HepG2 (cell line): Measurements from ENCODE around the gene AFAP1L2. TPM values are rescaled to one million over a fixed set of nuclear protein-coding genes. Genes with fewer than 3 reads are reported as not detected.

Experiments
- ATAC-seq: fragments of 200-7000 bp; cut with Tn5 transposase; 3 replicates; pipeline ENCODE4 v1.9.1; 2020; ENCODE audit warnings: mild to moderate bottlenecking, moderate library complexity
- BruUV-seq: library from RNA; stranded (reverse); fragments of 400-500 nt; replicated peaks from 2 replicates; lab custom pipeline; 2021; lab: Mats Ljungman, UMichigan
- CTCF ChIA-PET: fragments of 300-600 bp; formaldehyde crosslinking; extraction: SDS; loops from one replicate; lab custom pipeline; 2021; ENCODE audit warnings: low total read pairs, inconsistent platforms, low intra/inter-chr PET ratio; lab: Yijun Ruan, JAX
- POLR2A ChIA-PET: fragments of 350-600 bp; sonication (Branson Sonifier 250); formaldehyde crosslinking; loops from one replicate; lab custom pipeline; 2020; ENCODE audit warnings: antibody characterized with exemption, inconsistent platforms; lab: Yijun Ruan, JAX
- DNase-seq: peaks from one replicate; pipeline ENCODE4 v3.0.0-alpha.2; 2015; ENCODE audit warnings: low spot score
- FAIRE-seq: peaks from 3 replicates; lab custom pipeline; 2011; peaks lifted over from hg19 to GRCh38; lab: Jason Lieb, UNC
- H2AFZ ChIP-seq: one replicate; pipeline ENCODE4 v1.6.1; 2011; ENCODE audit warnings: low read length, inconsistent platforms
- H3K27ac ChIP-seq: fragments of 300-600 bp; 3 replicates; pipeline ENCODE4 v1.8.0; 2011; ENCODE audit warnings: mixed run types, mild to moderate bottlenecking, mixed read lengths, low read length, inconsistent platforms; ENCODE audit not compliant: insufficient read depth; ENCODE audit errors: extremely low read length
- H3K27me3 ChIP-seq, 2 experiments: fragments of 200-600 bp in 1 of 2; 2 replicates in 1 of 2; 3 replicates in 1 of 2; pipeline versions ENCODE4 v1.6.0 to v1.8.0; 2011; ENCODE audit warnings: low read length in 2 of 2, mild to moderate bottlenecking in 2 of 2, moderate library complexity in 2 of 2, inconsistent platforms in 1 of 2; ENCODE audit not compliant: insufficient read depth in 2 of 2, control insufficient read depth in 1 of 2
- H3K36me3 ChIP-seq, 2 experiments: fragments of 200-600 bp in 1 of 2; replicated peaks in 1 of 2; 2 replicates in 1 of 2; 3 replicates in 1 of 2; pipeline versions ENCODE4 v1.5.1 to v1.8.0; 2011; ENCODE audit warnings: low read length in 2 of 2, inconsistent platforms in 1 of 2; ENCODE audit not compliant: insufficient read depth in 2 of 2, control insufficient read depth in 1 of 2
- H3K4me1 ChIP-seq: 2 replicates; pipeline ENCODE4 v1.5.1; 2012; ENCODE audit warnings: low read length, inconsistent platforms; ENCODE audit not compliant: insufficient read depth
- H3K4me2 ChIP-seq: 2 replicates; pipeline ENCODE4 v1.6.0; 2011; ENCODE audit warnings: low read depth, low read length, inconsistent platforms
- H3K4me3 ChIP-seq, 3 experiments: fragments of 200-600 bp in 1 of 3; sonication (generic), shearing (Covaris generic) in 1 of 3; replicated peaks in 1 of 3; 2 replicates each; pipeline ENCODE4 v1.5.1; 2011 to 2016; ENCODE audit warnings: low read length in 3 of 3, inconsistent platforms in 2 of 3, low read depth in 2 of 3, mild to moderate bottlenecking in 2 of 3, control low read depth in 1 of 3, mixed read lengths in 1 of 3; ENCODE audit not compliant: insufficient read depth in 1 of 3
- H3K79me2 ChIP-seq: one replicate; pipeline ENCODE4 v1.6.1; 2011; ENCODE audit warnings: low read length, inconsistent platforms; ENCODE audit not compliant: insufficient read depth
- H3K9ac ChIP-seq: 2 replicates; pipeline ENCODE4 v1.6.0; 2011; ENCODE audit warnings: mild to moderate bottlenecking, low read depth, low read length, inconsistent platforms; ENCODE audit not compliant: insufficient read depth
- H3K9me3 ChIP-seq: 2 replicates; pipeline ENCODE4 v1.5.1; 2012; ENCODE audit warnings: mild to moderate bottlenecking, low read length
- H4K20me1 ChIP-seq: 2 replicates; pipeline ENCODE4 v1.6.0; 2011; ENCODE audit warnings: inconsistent platforms, mild to moderate bottlenecking, low read length, moderate library complexity; ENCODE audit not compliant: insufficient read depth
- AGO2 ChIP-seq: fragments of 200-400 bp; formaldehyde crosslinking; optimal IDR thresholded peaks from 2 replicates; pipeline ENCODE3; 2017; ENCODE audit warnings: mild to moderate bottlenecking, low read depth, low read length, moderate library complexity
- EHMT2 ChIP-seq: fragments of 200-600 bp; sonication (generic); IDR thresholded peaks from 2 replicates; pipeline ENCODE4 v1.7.0; 2017; ENCODE audit warnings: antibody characterized with exemption, low read depth, low read length, borderline replicate concordance
- MTF2 ChIP-seq: sonication (generic); formaldehyde crosslinking; IDR thresholded peaks from 2 replicates; pipeline ENCODE4 v1.5.0; 2020; ENCODE audit warnings: missing genetic modification reagents, borderline replicate concordance
- NFYC ChIP-seq: IDR thresholded peaks from 2 replicates; pipeline ENCODE4 v1.6.1; 2016; ENCODE audit warnings: missing genetic modification reagents, missing compliant biosample characterization
- PHF21A ChIP-seq: sonication (generic); formaldehyde crosslinking; IDR thresholded peaks from 2 replicates; pipeline ENCODE4 v1.5.0; 2020; ENCODE audit warnings: mild to moderate bottlenecking, missing genetic modification reagents
- SAP130 ChIP-seq: IDR thresholded peaks from 2 replicates; pipeline ENCODE4 v1.6.1; 2016; ENCODE audit warnings: low read depth
- STAG1 ChIP-seq: sonication (generic); formaldehyde crosslinking; IDR thresholded peaks from 2 replicates; pipeline ENCODE4 v1.4.0; 2020; ENCODE audit warnings: missing genetic modification reagents
- TCF12 ChIP-seq, 2 experiments: fragments of 450-650 bp in 1 of 2; sonication (generic) in 1 of 2; formaldehyde crosslinking in 1 of 2; IDR thresholded peaks; 2 replicates each; pipeline versions ENCODE4 v1.6.1 to v1.8.0; 2017 to 2022; ENCODE audit warnings: antibody characterized with exemption in 1 of 2, mild to moderate bottlenecking in 1 of 2, missing genetic modification reagents in 1 of 2, moderate library complexity in 1 of 2
- ZMYM2 ChIP-seq: sonication (generic); formaldehyde crosslinking; IDR thresholded peaks from 2 replicates; pipeline ENCODE4 v1.8.0; 2022; ENCODE audit warnings: mild to moderate bottlenecking, missing genetic modification reagents
- ZNF12 ChIP-seq: sonication (generic); formaldehyde crosslinking; IDR thresholded peaks from 2 replicates; pipeline ENCODE4 v1.5.0; 2020; ENCODE audit warnings: missing genetic modification reagents
- ZNF549 ChIP-seq: sonication (generic); formaldehyde crosslinking; IDR thresholded peaks from 2 replicates; pipeline ENCODE4 v1.5.0; 2020; ENCODE audit warnings: missing genetic modification reagents
- ZNF737 ChIP-seq: sonication (generic); formaldehyde crosslinking; IDR thresholded peaks from 2 replicates; pipeline ENCODE4 v1.5.0; 2020; ENCODE audit warnings: missing genetic modification reagents, mild to moderate bottlenecking, borderline replicate concordance
- ZNF772 ChIP-seq: sonication (generic); formaldehyde crosslinking; IDR thresholded peaks from 2 replicates; pipeline ENCODE4 v1.5.0; 2020; ENCODE audit warnings: mild to moderate bottlenecking, missing genetic modification reagents
- ZNF841 ChIP-seq: sonication (generic); formaldehyde crosslinking; IDR thresholded peaks from 2 replicates; pipeline ENCODE4 v1.8.1; 2023; ENCODE audit warnings: missing genetic modification reagents, borderline replicate concordance
- WGBS: methylation state at CpG from one replicate; pipeline ENCODE4 v1.1.6; 2017; ENCODE audit warnings: low lambda C conversion rate; 5-methylcytosine and 5-hydroxymethylcytosine counted together
- in situ Hi-C: cut with HindIII; loops from 2 replicates; pipeline ENCODE4 v1.10.0; 2017; ENCODE audit warnings: low pct_unique_long_range_greater_than_20kb; ENCODE audit not compliant: extremely low pct_ligation_motif_present
- intact Hi-C: fragments of 100-400 bp; cut with micrococcal nuclease; formaldehyde crosslinking; loops from one replicate; pipeline ENCODE4 v1.10.0; 2022; ENCODE audit not compliant: unreplicated experiment
- polyA plus RNA-seq, 8 experiments: library from polyadenylated mRNA; depleted of rRNA in 3 of 8; stranded (reverse) in 7 of 8; unstranded in 1 of 8; fragments of >200 nt; fragmentation: Illumina TruSeq in 4 of 8; extraction: Trizol in 4 of 8; gene quantifications; 2 replicates each; pipeline versions ENCODE4 v1.2.1 to v1.2.3, GENCODE V29; 2011 to 2016; ENCODE audit warnings: low read depth in 4 of 8, missing spikeins in 1 of 8, mixed read lengths in 1 of 8; ENCODE audit not compliant: insufficient read depth in 1 of 8
- total RNA-seq, 5 experiments: library from RNA; depleted of rRNA; stranded (reverse); fragments of >200 nt; fragmentation: Illumina TruSeq; extraction: Trizol; gene quantifications; 2 replicates each; pipeline ENCODE4 v1.2.3, GENCODE V29; 2016; ENCODE audit warnings: low read depth in 1 of 5
- TF ChIP-seq, protein P1 (sequence below): sonication (generic); formaldehyde crosslinking; IDR thresholded peaks from 2 replicates; pipeline ENCODE4 v1.8.0; 2022; ENCODE audit warnings: missing genetic modification reagents, mild to moderate bottlenecking, borderline replicate concordance
- TF ChIP-seq, protein P2 (sequence below): sonication (generic); formaldehyde crosslinking; IDR thresholded peaks from 2 replicates; pipeline ENCODE4 v1.4.0; 2020; ENCODE audit warnings: mild to moderate bottlenecking, missing genetic modification reagents
- TF ChIP-seq, protein P3 (sequence below): sonication (generic); formaldehyde crosslinking; IDR thresholded peaks from 2 replicates; pipeline ENCODE4 v1.5.0; 2020; ENCODE audit warnings: mild to moderate bottlenecking, missing genetic modification reagents

AFAP1L2 gene
- total and polyA plus RNA-seq, 2 of the 13 experiments (the other 11 are each of a cell fraction or from before 2014, with no cell fraction given), result not detected

DNA sequence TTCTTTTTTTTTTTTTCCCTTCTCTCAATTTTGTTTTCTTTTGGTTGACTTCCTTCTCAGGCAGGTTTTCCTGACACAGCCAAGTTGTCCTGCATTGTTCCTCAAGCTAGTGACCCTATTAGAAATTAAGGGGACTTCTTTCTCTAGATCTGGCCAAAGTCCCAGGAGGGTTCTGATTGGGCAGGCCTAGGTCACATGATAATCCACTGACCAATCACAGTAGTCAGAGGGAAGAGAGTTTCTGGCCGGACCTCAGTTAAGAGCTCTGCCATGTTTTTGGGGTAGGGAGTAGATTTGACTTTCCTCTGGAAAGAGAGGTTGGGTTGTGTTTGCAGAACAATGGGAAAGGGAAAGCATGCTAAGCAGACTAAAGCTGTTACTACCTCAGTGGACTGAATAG, 149.1 kb downstream of the AFAP1L2 start:
- peaks cover 0 to 11% of the 10 kb centered on the region in 2 experiments; a peak in 1 of 5 replicates for H3K27me3 ChIP-seq
- no peak overlapping the region for H3K9ac ChIP-seq
- no peaks in the 10 kb centered on the region for H3K79me2 ChIP-seq
- ATAC-seq (no peak), DNase-seq (no peak), FAIRE-seq (no peak)
- H3K9me3 ChIP-seq, result no peaks in the 10 kb centered on the region
- H3K4me1 ChIP-seq, result no peaks in the 10 kb centered on the region
- intact Hi-C loops (no loop called here), in situ Hi-C loops (no loop called here)
- ChIA-PET CTCF (no interaction called here), POLR2A (no interaction called here)
- WGBS, result 20% methylated on average over 1 of the region's 1 CpG
- H3K27ac ChIP-seq, result no peak overlapping the region
- H3K36me3 ChIP-seq, result no peaks in the 10 kb centered on the region
- H4K20me1 ChIP-seq, result no peaks in the 10 kb centered on the region
- H3K4me3 ChIP-seq, result no peak overlapping the region
- no TSS peak for BruUV-seq
- no peak overlapping the region for H3K4me2 ChIP-seq
- TF ChIP-seq NFYC (CRISPR knock-in tag), result 0 out of 2 replicates have a peak, but pooled peaks have one; percentile 15
- no peak for TF ChIP-seq ZNF772 (CRISPR knock-in tag)
- no peak for TF ChIP-seq TCF12 (IDR thresholded peaks at IDR 0.05)
- no peak for TF ChIP-seq TCF12 (CRISPR knock-in tag; IDR thresholded peaks at IDR 0.05)
- TF ChIP-seq ZNF841, result no peak
- no peak for TF ChIP-seq ZNF737 (CRISPR knock-in tag)
- TF ChIP-seq, protein P1, sequence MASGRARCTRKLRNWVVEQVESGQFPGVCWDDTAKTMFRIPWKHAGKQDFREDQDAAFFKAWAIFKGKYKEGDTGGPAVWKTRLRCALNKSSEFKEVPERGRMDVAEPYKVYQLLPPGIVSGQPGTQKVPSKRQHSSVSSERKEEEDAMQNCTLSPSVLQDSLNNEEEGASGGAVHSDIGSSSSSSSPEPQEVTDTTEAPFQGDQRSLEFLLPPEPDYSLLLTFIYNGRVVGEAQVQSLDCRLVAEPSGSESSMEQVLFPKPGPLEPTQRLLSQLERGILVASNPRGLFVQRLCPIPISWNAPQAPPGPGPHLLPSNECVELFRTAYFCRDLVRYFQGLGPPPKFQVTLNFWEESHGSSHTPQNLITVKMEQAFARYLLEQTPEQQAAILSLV (CRISPR knock-in tag), result no peak
- H2AFZ ChIP-seq, result no peak overlapping the region

DNA sequence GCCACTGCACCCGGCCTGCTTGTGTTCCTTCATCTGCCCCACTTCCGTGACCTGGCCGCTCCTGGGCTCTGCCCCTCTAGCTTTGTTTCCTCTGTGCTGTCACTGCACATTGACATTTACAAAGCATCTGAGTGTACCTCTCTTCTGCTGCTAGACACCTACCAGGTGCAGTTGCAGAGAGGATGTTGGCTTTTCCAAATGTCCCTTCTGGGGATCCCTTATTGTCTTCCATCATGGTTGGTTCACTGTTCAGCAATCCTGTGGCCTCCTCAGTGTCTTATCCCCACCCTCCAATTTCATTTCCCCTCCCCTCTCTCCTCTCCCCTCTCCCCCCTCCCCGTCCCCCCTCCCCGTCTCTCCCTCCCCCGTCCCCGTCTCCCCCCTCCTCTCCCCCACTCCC, 151.4 kb downstream of the AFAP1L2 start:
- H3K4me2 ChIP-seq, result no peak overlapping the region
- WGBS, result 48% methylated on average over 4 of the region's 7 CpGs
- POLR2A ChIA-PET, result no interaction called here
- intact Hi-C loops, result no loop called here
- CTCF ChIA-PET, result no interaction called here
- no peak for TF ChIP-seq ZNF549 (CRISPR knock-in tag)
- TF ChIP-seq, protein P2, sequence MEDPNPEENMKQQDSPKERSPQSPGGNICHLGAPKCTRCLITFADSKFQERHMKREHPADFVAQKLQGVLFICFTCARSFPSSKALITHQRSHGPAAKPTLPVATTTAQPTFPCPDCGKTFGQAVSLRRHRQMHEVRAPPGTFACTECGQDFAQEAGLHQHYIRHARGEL, result no peak
- no peak for TF ChIP-seq SAP130 (CRISPR knock-in tag)
- TF ChIP-seq EHMT2, result no peak
- TF ChIP-seq ZNF12, result no peak
- no peak for TF ChIP-seq STAG1 (CRISPR knock-in tag)
- TF ChIP-seq ZMYM2 (CRISPR knock-in tag), result no peak
- TF ChIP-seq, protein P3, sequence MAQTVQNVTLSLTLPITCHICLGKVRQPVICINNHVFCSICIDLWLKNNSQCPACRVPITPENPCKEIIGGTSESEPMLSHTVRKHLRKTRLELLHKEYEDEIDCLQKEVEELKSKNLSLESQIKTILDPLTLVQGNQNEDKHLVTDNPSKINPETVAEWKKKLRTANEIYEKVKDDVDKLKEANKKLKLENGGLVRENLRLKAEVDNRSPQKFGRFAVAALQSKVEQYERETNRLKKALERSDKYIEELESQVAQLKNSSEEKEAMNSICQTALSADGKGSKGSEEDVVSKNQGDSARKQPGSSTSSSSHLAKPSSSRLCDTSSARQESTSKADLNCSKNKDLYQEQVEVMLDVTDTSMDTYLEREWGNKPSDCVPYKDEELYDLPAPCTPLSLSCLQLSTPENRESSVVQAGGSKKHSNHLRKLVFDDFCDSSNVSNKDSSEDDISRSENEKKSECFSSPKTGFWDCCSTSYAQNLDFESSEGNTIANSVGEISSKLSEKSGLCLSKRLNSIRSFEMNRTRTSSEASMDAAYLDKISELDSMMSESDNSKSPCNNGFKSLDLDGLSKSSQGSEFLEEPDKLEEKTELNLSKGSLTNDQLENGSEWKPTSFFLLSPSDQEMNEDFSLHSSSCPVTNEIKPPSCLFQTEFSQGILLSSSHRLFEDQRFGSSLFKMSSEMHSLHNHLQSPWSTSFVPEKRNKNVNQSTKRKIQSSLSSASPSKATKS, result no peak
- no peak for TF ChIP-seq AGO2
- TF ChIP-seq PHF21A, result no peak
- TF ChIP-seq MTF2 (CRISPR knock-in tag), result no peak
- TF ChIP-seq, all 625 proteins: peak for 0
- peaks cover 0 to 18% of the 10 kb centered on the region in 2 experiments; a peak in 1 of 5 replicates for H3K27me3 ChIP-seq
- no peaks in the 10 kb centered on the region for H3K9me3 ChIP-seq
- no peak overlapping the region for H3K9ac ChIP-seq
- no peak overlapping the region for H3K27ac ChIP-seq
- in situ Hi-C loops, result no loop called here
- no TSS peak for BruUV-seq
- H2AFZ ChIP-seq, result no peak overlapping the region
- no peaks in the 10 kb centered on the region for H3K4me1 ChIP-seq
- H3K79me2 ChIP-seq, result no peaks in the 10 kb centered on the region
- no peaks in the 10 kb centered on the region for H4K20me1 ChIP-seq
- no peaks in the 10 kb centered on the region for H3K36me3 ChIP-seq
- ATAC-seq (peak; percentile 49), FAIRE-seq (no peak), DNase-seq (no peak)
- H3K4me3 ChIP-seq, result no peak overlapping the region
